ENCODE measurements around the gene GIMAP4.
"Not testable (repeated sequence)": the region's sequence is repeated elsewhere in the genome, so short reads cannot be mapped to it uniquely, and the experiment has no call there.

- not testable (repeated sequence) for TF ChIP-seq CTCF, POLR2A (IDR thresholded peaks at IDR 0.05)
These were observed 44.3 kb upstream of the GIMAP4 start for GRCh38 chr7:150522931-150523330.

Measured in adrenal gland (tissue), 5 donors.